GM13976 (cell line): ENCODE data around the gene IL1RAPL2.

ENCODE experiments used
- DNase-seq: peaks from one replicate; pipeline ENCODE4 v3.0.0; 2012; ENCODE audit warnings: low spot score
- in situ Hi-C: fragments of 300-500 bp; cut with MboI; formaldehyde crosslinking; loops from one replicate; pipeline ENCODE4 v1.12.0; 2022; ENCODE audit warnings: low sequenced_read_pairs, mixed read lengths, inconsistent platforms; ENCODE audit not compliant: unreplicated experiment
- TF ChIP-seq, protein P1 (sequence below): IDR thresholded peaks from 2 replicates; pipeline ENCODE4 v1.5.1; 2012; ENCODE audit warnings: borderline replicate concordance, mild to moderate bottlenecking; ENCODE audit not compliant: insufficient read depth; ENCODE audit errors: extremely low read depth, missing control alignments, control extremely low read depth

IL1RAPL2 gene

DNA sequence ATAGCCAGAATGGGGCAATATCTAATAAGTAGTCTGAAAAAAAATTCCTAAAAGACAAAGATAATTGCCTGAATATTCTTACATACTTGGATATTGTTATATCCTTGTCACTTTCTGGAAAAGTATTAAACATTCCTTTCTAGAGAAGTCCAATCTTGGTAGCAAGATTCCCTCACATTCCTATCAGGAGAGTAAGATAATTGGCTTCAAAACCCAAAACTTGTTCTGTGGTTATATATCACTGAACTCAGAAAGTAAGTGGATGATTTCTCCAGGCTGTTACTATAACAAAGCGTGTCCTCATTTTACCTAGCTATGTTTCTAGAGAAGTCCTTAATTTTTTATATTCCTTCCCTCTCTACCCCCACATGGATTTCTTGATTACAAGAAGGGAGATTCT is 700.5 kb downstream of the IL1RAPL2 start:
- TF ChIP-seq, protein P1, sequence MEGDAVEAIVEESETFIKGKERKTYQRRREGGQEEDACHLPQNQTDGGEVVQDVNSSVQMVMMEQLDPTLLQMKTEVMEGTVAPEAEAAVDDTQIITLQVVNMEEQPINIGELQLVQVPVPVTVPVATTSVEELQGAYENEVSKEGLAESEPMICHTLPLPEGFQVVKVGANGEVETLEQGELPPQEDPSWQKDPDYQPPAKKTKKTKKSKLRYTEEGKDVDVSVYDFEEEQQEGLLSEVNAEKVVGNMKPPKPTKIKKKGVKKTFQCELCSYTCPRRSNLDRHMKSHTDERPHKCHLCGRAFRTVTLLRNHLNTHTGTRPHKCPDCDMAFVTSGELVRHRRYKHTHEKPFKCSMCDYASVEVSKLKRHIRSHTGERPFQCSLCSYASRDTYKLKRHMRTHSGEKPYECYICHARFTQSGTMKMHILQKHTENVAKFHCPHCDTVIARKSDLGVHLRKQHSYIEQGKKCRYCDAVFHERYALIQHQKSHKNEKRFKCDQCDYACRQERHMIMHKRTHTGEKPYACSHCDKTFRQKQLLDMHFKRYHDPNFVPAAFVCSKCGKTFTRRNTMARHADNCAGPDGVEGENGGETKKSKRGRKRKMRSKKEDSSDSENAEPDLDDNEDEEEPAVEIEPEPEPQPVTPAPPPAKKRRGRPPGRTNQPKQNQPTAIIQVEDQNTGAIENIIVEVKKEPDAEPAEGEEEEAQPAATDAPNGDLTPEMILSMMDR = no peak
- in situ Hi-C loops = no loop called here
- no peak for DNase-seq

DNA sequence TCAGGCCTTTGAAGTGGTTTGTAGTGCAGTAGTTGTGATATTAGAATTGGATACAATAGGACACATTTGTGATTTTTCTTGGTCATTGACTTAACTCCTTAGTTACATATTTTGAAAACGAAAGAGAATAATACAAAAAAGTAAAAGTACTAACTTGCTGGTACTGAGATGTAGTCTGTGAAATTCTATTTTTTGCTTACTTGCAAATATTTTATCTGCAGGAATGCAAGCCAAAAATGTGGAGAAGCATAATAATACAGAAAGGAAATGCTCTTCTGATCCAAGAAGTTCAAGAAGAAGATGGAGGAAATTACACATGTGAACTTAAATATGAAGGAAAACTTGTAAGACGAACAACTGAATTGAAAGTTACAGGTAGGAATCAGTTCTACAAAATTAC is 701.2 kb downstream of the IL1RAPL2 start:
- in situ Hi-C loops = no loop called here
- no peak for DNase-seq
- TF ChIP-seq, protein P1 = no peak

DNA sequence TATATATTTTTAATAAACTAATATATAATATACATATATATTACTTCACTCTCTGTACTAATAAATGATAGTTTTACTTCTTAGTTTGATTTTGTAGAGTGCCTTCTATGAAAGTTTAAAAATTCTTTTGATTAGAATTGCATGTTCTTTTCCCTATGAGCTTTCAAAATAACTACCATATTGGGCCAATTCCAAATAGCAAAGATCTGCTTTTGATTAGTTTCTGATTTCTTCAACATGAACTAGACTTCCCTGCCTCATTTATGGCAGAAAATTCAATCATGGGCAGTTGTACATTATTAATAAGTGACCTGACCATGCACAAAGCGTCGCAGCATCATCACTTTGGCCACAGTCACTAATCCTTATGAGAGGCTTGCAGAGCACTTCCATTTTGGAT is 703.4 kb downstream of the IL1RAPL2 start:
- in situ Hi-C loops = no loop called here
- TF ChIP-seq, protein P1 = no peak
- DNase-seq = no peak

DNA sequence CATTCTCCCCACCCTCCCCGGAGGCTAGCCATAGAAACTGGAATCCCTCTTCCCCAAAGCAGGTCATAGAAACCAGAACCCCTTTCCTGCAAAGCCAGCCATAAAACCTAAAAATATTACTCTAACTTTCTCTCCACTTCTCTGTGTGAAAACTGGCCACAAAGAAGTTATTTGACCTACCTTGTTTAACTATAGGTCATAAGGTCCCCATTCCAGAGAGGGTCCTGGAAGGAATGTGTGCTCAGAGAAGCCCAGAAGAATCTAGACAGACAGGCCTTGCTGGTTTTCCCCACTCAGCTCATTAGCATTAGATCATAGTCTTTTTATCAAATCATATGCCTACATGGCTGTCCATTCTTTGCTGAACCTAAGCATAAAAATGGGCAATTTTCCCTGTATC is 707.3 kb downstream of the IL1RAPL2 start:
- in situ Hi-C loops = no loop called here
- no peak for DNase-seq
- TF ChIP-seq, protein P1 = no peak

DNA sequence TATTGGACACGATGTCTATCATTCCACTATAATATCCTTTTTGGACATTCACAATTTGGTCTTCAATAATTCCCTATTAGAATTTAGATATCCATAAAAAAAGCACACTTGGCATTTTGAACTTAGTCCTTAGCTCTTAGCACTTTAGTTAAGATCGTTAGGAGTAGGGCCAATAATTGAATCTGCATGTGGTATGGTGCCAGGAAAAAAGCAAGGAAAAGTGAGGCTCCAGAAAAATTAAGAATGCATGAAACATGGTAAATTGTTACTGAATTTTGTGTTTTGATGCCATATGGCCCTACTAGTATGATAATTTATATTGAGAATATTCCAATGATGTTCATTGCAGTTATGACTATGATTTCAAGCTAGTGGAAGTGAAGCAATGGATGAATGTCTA is 708.1 kb downstream of the IL1RAPL2 start:
- in situ Hi-C loops = no loop called here
- TF ChIP-seq, protein P1 = no peak
- no peak for DNase-seq

DNA sequence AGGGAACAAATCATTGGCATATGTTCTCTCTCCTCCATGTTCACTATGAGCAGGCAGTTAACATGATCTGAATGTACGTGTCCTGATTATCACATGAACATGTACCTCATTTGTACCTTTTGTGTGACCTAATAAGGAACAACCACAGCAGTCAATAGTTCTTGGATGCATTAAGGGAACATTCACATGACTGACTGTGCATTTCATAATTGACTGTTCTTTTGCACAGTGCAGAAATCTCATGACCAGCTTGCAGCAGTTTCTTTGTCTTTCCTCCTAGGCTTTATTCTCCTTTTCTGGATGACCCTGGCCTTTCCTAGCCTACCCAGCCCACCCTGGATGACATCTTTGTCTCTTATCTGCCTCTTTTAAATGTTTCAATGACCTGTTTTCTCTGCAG is 711.1 kb downstream of the IL1RAPL2 start:
- in situ Hi-C loops = no loop called here
- TF ChIP-seq, protein P1 = no peak
- DNase-seq = no peak

DNA sequence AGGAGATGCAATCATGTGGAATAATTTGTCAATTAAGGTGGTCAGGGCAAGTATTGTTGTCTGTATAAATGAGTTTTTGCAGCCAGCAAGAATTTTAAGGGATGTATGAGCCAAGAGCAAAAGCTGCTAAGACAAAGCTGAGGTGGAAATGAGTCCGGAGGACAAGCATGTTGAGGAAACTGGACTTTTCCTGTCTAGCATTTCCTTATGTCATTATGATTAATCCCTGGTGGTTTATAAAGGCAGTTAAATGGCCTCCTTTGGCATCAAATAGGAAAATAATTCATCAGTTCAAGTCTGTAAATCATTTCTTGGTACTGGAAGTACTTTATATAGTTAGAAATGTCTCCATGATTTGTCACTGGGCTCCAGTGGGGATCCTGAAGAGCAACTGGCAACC is 716.1 kb downstream of the IL1RAPL2 start:
- no peak for DNase-seq
- in situ Hi-C loops = no loop called here
- TF ChIP-seq, protein P1 = no peak
